HUDEP-2 (cell line): ENCODE measurements around the gene SRRM1.
"Not testable (repeated sequence)": the region's sequence is repeated elsewhere in the genome, so short reads cannot be mapped to it uniquely, and the experiment has no call there.

Source experiments
- DNase-seq, 76 experiments: peaks; one replicate each; lab custom pipeline; 2025; ENCODE audit not compliant: unreplicated experiment in 76 of 76; lab: John Stamatoyannopoulos, UW

The SRRM1 gene

GRCh38 chr1:24692351-24692980, 49.4 kb downstream of the SRRM1 start:
- no peak for DNase-seq

GRCh38 chr1:24693827-24694379, 50.8 kb downstream of the SRRM1 start:
- DNase-seq: no peak

GRCh38 chr1:24694380-24694843, 51.3 kb downstream of the SRRM1 start:
- DNase-seq: peak in 60 of 76 experiments; percentile 10 to 80 (median 47)

DNA sequence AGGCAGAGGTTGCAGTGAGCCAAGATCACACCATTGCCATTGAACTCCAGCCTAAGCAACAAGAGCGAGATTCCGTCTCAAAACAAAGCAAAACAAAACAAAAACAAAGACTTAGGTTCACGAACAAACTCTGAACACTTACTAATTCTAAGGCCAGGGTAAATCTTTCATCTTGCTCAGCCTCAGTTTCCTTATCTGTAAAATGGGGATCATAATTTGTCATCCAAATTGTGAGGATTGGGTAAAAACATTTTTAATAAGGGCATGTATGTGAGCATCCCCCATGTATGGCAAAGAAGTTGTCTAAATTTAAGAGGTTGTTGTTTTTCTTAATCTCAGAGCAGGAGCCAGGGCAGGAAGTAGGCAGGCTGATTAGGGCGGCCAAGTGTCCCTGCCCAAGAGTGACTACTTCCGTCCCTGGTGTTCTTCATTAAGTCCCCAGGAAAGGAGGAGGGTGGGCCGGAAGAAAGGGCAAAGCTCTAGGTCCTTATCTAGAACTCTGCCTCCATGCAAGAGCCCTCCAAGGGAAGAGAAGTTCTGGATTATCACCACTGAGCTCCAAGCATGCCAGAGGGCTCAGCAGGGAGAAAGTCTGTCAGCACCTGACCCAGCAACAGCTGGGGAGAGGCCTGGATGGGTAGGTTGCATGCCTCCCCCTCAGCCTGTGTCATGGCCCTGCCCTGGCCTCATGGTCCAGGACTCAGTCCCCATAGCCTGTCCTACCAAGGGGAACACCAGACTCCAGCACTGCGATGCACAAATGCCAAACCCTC, 52.3 kb downstream of the SRRM1 start:
- peak in 27 of 76 experiments; percentile 5 to 51 (median 26) for DNase-seq

DNA sequence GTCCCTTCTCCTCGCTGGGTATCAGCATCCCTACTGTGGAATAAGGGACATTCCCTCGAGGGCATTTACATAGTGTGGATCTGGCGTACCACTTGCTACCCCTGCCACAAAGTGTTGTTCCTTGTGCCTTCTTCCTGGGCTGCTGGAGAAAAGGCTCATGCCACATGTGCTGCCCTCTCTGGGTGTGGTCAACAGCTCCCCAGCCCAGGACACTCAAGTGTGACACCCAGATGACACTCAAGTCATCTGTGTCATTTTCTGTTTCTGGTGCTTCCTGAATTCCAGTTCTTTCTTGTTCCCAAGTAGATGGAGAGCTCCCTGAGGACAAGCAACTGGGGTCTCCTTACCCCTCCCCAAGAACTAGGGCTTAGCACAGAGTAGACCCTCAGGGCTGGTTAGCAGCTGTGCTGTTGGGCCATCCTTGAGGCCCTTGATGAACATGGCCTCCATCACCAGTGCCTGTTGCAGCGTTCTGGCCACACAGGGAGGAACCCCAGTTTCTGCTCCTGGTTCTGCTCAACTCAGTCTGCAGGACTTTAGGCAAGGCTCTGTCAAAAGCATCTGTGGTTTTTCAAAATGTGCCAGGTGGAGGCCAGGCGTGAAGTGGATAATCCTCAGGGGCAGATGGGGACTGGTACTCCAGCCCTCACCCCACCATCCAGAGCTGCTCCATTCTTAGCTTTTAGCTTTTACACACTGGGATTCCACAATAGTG, 53.1 kb downstream of the SRRM1 start:
- DNase-seq: peak in 2 of 76 experiments; percentile 7 to 9

DNA sequence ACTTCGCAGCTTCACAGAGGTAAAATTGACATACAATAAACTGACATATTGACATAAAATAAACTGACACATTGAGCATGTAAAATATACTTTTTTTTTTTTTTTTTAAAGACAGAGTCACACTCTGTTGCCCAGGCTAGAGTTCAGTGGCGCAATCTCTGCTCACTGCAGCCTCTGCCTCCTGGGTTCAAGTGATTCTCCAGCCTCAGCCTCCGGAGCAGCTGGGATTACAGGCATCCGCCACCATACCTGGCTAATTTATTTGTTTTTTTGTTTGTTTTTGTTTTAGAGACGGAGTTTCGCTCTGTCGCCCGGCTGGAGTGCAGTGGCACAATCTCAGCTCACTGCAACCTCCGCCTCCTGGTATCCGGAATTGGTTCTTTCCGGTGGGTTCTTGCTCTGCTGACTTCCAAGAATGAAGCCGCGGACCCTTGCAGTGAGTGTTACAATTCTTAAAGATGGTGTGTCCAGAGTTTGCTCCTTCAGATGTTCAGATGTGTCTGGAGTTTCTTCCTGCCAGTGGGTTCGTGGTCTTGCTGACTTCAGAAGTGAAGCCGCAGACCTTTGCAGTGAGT, 53.7 kb downstream of the SRRM1 start:
- DNase-seq: no peak

DNA sequence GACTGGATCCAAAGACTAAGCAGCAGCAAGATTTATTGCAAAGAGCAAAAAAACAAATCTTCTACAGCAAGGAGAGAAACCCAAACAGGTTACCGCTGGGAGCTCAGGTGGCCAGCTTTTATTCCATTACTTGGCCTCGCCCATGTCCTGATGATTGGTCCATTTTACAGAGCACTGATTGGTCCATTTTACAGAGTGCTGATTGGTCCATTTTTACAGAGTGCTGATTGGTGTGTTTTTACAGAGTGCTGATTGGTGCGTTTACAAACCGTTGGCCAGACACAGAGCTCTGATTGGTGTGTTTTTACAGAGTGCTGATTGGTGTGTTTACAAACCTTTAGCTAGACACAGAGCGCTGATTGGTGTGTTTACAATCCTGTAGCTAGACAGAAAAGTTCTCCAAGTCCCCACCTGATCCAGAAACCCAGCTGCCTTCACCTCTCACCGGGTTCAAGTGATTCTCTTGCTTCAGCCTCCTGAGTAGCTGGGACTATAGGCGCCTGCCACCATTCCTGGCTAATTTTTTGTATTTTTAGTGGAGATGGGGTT, 54.4 kb downstream of the SRRM1 start:
- not testable (repeated sequence) for DNase-seq

- not testable (repeated sequence) for DNase-seq
Observed at GRCh38 chr1:24698326-24698725, 55.2 kb downstream of the SRRM1 start.

DNA sequence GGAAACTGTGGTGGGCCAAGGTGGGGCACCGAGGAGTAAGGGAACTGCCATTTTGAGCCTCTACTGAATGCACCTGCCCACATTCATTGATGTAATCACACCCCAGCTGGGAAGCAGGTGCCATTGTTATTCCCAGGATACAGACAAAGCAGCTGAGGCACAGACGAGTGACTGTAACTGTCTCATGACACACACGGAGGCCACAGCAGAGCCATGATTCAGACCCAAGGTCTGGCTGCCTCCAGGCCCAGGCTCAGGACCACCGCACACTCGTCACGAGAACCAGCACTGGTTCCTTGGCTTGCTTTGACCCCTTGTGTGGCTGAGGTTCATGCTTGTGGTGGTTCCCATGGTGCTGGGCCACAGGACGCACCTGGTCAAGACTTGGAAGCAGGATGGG, 56.5 kb downstream of the SRRM1 start:
- no peak for DNase-seq

- DNase-seq: no peak
Observed at GRCh38 chr1:24702511-24703293, 59.6 kb downstream of the SRRM1 start.

- no peak for DNase-seq
Observed at GRCh38 chr1:24704411-24705259, 61.5 kb downstream of the SRRM1 start.

DNA sequence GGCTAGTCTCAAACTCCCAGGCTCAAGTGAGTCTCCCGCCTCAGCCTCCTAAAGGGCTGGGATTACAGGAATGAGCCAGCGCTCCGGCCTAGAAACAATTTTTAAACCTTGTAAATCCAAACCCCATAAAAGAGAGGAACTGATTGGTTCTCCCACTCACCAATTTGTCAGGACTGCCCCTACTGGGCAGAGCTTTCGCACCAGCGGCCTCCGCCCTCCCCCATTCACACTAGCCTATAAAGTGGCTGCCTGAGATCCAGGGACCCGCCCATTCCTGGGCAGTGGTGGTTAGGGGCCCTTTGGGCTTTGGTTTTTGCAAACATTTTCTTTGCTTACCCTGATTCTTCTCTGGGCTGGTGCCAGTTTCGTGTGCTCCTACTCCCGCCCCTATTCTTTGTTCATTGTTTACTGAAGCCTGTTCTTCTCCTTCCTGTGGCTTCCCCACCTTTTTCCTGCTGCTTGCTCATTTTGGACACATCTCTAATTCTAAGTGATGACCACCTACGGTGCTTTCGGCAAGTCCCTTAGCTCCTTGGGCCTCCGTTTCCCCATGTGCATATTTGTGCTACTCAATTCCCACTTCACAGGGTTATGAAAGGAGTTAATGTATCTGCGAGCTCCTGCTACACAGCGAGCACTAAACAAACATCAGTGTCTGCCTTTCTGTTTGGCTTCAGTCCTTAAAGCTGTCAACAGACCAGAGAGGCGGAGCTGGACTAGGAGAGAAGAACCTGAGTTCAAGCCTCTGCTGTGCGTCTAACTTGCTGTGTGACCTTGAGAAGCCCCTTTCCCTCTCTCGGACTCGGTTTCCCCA, 62.4 kb downstream of the SRRM1 start:
- peak in 41 of 76 experiments; percentile 5 to 62 (median 17) for DNase-seq

- DNase-seq: not testable (repeated sequence)
Observed at GRCh38 chr1:24706074-24706389, 62.9 kb downstream of the SRRM1 start.

GRCh38 chr1:24707687-24708086, 64.6 kb downstream of the SRRM1 start:
- no peak for DNase-seq

GRCh38 chr1:24708938-24709337, 65.8 kb downstream of the SRRM1 start:
- peak in 3 of 76 experiments; percentile 2 to 25 (median 6) for DNase-seq

- no peak for DNase-seq
Observed at GRCh38 chr1:24709791-24710441, 66.8 kb downstream of the SRRM1 start.

- no peak for DNase-seq
Observed at GRCh38 chr1:24711329-24711728, 68.2 kb downstream of the SRRM1 start.

DNA sequence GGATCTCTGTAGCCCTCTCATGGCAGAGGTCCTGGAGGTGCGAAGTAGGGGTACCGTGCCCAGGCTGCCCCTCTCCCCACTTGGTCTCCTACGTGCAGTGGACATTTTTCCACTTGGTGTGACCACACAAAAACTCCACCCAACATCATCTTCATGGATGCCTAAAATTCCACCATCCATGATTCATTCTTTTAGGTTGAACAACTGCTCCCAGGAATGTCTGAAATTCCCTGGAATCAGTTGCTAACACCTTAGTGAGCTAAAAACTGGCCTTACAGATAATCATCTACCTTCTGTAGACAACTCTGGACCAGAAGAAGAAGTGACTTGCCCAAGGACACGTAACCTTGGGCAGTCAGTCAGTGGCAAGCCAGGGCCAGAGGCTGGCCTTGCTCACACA, 70.1 kb downstream of the SRRM1 start:
- no peak for DNase-seq
